HG02571 (cell line): Measurements from ENCODE around the gene ABCA3.

Experiments
- ATAC-seq: cut with Tn5 transposase; IDR thresholded peaks from one replicate; pipeline ENCODE4 v1.9.1; 2021; ENCODE audit warnings: mild to moderate bottlenecking, moderate library complexity; ENCODE audit not compliant: unreplicated experiment

The ABCA3 gene

DNA sequence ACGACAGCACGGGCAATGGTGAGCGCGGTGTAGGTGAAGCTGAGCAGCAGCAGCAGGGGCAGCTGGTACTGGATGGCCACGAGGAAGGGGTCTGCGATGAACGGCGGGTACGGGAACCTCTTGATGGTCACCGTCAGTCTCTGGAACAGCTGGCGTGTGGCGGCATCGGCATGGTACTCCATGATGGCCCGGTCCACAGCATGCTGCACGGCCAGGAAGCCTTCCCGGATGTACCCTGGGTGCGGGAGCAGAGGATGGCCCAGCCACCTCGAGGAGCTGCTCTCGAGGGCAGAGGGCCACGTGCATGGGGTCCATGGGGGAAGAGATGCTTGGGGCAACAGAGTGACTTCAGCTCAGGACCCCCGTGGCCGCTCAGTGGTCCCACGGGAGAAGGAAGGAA lies 20.9 kb downstream of the ABCA3 start:
- no peak for ATAC-seq

DNA sequence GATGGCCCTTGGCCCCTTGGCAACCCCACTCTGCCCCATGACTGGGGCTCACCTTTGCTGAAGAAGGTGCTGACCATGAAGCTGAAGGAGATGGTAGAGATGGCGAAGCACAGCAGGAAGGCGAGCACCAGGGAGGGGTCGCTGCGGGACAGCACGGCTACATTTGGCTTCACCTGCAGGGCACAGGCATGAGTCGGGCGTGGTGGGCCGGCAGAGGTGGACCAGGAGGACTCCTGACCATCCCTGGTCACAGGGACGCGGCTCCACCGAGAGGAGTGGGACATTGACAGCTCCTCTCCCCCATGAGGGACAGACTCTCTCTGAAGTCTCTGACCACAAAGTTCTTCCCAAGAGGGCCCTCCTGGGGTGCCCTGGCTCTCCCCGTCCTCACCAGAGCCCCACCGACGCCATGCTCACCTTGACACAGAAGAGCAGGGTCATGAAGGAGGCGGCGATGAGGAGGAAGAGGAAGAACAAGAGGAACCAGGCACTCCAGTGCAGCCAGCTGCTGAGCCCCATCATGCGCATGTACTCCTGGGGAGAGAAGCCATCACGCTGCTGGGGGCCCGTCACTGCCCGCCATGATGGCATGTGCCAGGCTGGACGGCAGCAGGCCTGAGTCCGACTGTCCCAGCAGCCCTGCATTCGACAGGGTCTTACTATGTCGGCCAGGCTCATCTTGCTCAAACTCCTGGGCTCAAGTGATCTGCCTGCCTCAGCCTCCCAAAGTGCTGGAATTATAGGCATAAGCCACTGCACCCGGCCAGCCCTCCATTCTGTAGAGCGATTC lies 23.1 kb downstream of the ABCA3 start:
- no peak for ATAC-seq

DNA sequence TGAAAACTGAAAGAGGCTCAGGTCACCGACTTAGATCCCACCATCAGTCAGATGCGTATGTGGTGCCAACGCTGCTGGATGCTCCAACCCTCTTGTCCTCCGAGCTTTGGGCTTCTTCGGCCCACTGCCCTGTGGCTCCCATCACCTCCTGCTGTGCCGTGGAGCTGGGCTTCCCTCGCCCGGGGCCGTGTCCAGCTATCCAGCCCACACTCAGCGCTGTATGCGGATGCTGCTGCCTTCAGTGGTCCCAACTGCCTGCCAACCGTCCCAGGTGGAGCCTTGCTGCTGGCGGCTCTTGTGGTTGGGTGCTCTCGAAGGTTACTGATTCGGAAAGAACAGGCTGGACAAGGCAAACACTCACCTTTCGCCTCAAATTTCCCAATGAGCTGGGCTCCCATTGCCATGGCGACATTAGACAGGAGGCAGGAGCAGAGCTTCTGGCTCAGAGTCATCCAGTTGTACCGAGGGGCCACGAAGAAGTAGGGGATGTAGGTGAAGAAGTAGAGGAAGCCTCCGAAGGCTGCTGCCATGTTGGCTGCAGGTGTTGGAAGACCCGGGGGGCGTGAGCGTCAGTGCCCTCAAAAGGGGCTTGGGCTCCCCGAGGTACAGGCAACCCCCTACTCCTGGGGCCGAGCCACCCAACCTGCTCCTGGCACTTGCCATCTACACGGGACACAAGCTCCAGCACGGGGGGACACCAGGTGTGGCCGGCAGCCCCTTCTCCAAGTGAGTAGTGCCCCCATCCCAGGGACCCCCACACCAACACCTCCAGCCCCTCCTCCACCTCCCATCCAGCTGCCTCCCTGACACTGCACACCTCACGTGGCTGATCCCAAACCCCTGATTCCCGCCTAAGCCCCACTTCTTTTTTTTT lies 32.2 kb downstream of the ABCA3 start:
- ATAC-seq: no peak

GRCh38 chr16:2299915-2300192 lies 40.7 kb downstream of the ABCA3 start:
- no peak for ATAC-seq

- no peak for ATAC-seq
Observed at GRCh38 chr16:2299121-2299914, 41.2 kb downstream of the ABCA3 start.

DNA sequence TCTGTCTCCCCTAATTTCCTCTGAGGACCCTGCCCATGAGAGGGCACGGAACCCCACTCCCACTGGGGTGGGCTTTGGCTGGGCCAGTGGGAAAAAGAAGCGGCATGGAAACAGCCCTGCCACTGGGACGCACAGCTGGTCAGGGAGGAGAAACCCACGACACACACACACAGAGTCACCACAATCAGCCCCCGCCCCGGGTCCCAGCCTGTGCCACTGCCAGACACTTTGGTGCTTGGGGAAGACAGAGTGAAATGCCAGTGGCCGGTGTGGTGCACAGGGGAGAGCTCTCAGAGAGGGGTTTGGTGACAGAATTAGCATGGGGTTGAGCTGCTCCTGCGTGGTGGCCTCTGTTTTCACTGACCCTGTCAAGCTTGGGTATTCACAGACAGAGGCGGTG lies 41.9 kb downstream of the ABCA3 start:
- ATAC-seq: no peak

DNA sequence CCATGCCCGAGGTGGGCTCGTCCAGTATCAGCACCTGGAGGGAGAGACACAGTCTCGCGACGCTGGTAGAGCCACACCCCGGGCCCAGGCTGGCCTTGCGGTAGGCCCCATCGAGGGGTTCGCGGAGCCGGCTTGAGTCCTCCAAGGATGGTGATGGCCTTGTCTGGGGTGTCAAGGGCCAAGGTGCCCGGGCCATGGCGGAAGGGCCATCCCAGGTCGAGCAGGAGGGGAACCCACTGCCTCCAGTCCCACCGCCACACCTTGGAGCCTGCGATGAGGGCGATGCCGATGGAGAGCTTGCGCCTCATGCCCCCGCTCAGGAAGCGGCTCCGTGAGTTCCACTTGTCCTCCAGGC lies 43.0 kb downstream of the ABCA3 start:
- no peak for ATAC-seq

DNA sequence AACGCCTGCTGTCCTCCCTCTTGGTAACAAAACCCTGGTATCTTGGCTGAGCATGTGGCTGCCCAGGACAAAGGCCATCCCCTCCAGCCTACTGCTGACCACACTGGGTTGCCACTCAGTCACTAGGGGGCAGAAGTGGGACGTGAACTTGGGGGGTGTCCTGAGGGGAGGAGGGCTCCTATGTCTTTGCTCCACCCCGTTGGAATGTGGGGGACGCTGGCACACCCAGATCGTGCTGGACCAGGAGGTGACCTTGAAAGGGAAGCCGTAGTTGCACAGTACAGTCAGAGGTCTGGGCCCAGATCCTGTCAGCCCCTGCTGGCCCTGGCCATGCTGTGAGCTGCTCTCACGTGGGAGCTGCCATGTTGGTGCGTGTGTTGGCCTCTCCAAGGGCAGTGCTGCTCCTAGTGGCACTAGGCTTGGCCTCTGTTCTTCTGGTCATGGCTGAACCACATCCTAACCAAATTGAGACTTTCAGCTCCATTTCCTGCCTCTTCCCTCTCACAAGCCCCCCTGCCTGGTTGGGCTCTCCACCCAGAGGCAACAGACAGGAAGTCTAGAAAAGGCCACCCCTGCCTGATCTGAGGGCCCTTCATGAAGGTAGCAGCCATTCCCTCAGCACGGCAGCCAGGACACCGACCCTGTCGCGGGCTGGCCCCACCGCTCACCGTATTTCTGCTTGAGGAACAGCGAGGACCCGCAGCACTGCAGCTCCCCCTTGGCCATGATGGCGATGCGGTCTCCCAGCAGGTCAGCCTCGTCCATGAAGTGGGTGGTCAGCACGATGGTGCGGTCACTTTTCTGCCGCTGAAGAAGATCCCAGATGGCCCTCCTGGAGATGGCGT lies 43.6 kb downstream of the ABCA3 start:
- ATAC-seq: no peak

GRCh38 chr16:2295056-2295798 lies 45.3 kb downstream of the ABCA3 start:
- ATAC-seq: peak; percentile 89

DNA sequence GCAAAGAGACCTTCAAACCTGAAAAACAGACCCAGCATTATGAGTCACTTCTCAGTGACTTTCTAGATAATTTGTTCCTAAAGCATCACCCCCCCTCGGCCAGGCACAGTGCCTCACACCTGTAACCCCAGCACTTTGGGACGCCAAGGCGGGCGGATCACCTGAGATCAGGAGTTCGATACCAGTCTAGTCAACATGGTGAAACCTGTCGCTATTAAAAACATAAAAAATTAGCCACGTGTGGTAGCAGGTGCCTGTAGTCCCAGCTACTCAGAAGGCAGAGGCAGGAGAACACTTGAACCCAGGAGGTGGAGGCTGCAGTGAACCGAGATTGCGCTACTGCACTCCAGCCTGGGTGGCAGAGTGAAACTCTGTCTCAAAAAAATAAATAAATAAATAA lies 48.3 kb downstream of the ABCA3 start:
- no peak for ATAC-seq

DNA sequence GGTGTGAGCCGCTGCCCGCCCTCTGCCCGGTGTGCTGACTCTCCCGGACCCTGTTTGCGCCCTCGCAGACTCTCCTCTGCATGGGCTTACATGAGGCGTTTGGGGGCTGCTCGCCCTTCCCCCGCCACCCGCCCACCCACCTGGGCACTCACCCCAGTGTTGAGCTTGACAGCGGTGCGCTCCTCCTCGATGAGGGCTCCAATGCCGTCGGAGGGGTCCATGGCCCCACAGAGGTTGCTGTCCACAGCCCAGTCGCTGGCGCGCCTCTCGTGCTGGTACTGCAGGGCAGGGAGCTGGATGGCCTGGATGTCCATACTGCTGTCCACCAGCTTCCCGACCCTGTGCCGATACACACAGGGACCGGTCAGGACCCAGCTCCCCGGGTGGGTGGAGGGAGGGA lies 51.2 kb downstream of the ABCA3 start:
- ATAC-seq: no peak

GRCh38 chr16:2288726-2289125 lies 51.8 kb downstream of the ABCA3 start:
- ATAC-seq: no peak

DNA sequence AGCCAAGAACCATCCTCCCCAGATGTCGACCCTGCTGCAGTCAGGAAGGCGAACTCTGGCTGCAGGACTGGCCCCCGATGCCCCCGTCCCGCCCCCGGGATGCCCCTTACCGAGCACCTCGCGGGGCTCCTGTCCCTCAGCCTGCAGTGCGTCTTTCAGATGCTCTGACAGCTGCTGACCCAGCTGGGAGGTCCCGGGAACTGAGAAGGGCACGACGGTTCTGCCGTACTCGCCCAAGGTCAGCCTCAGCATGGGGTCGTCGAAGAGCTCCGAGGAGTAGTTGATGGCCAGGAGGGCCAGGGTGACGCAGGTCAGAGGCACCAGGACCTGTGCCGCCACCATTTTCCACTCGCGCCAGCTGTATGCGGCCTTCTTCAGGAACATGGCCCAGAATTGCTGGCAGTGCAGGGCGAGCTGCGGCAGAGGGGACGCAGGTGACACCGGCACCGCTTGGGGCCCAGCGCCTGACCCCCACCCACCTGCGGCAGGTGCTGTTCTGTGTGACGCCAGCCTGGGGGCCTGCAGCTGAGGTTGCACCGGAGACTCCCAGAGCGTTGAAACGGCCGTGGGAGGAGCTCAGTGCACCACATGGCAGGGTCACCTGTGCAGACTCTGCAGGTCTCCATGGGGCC lies 52.5 kb downstream of the ABCA3 start:
- ATAC-seq: no peak

DNA sequence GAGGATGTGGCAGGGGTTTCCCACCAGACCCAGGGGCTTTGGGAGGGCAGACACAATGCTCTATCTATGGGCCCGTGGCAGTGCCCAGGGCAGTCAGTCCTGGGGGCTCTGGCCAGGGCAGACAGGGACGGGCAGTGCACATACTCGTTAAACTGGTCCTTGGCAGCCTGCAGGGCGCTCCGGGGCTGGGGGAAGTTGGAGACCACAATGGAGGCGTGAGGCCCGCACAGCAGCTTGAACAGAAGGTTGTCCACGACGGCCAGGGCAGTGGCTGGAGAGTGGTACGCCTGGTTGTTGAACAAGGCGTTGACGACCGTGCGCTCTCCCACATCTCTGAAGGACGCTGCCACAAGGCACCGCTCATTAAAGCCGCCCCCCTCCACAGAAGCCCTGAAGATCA lies 54.0 kb downstream of the ABCA3 start:
- ATAC-seq: no peak

- ATAC-seq: no peak
Observed at GRCh38 chr16:2285731-2286191, 54.8 kb downstream of the ABCA3 start.

DNA sequence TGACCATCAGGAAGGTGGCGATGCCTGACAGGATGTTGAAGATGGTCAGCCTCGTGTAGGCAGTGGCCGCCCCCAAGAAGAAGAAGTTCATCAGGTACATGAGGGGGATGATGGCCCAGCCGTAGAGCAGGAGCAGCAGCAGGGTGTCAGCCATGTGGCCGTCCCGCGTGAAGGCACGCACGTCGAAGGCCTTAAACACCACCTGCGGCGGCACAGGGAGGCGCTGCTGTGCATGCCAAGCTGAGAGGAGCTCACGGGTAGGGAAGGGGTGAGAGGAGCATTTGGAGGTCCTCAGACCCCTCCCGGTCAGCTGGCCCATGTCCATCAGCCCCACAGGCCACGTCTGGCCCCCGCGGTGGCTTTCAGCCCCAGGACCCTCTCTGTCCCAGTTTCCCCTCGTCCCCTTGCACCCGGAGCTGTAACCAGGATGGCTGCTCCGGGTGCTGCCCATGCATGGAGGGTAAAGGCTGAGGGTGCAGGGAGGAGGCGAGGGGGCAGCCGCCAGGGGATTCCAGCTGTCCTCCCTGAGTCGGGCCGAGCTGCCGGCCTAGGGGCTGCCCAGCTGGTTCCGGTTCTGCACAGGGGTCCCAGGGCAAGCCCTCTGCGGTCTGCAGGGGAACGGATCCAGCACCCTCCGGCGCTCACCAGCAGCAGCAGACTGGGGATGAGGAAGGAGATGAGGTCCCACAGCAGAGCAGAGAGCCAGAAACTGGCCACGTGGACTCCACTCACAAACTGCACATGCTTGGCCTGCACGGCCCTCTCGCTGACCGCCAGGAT lies 55.5 kb downstream of the ABCA3 start:
- no peak for ATAC-seq

- no peak for ATAC-seq
Observed at GRCh38 chr16:2284001-2284770, 56.3 kb downstream of the ABCA3 start.
